HEK293T (cell line): ENCODE data around the gene HOXD11.

ENCODE experiments used
- CTCF ChIA-PET: fragments of 350-600 bp; formaldehyde crosslinking; extraction: SDS; loops from one replicate; lab custom pipeline; 2021; ENCODE audit warnings: antibody characterized with exemption, inconsistent platforms; lab: Yijun Ruan, JAX
- POLR2A ChIA-PET: fragments of 350-600 bp; formaldehyde crosslinking; extraction: SDS; loops from one replicate; lab custom pipeline; 2020; ENCODE audit warnings: antibody characterized with exemption, inconsistent platforms; lab: Yijun Ruan, JAX
- DNase-seq: peaks from one replicate; pipeline ENCODE4 v3.0.0; 2012; ENCODE audit warnings: mixed read lengths; ENCODE audit errors: extremely low spot score
- ARNT ChIP-seq: fragments of 450-650 bp; IDR thresholded peaks from 2 replicates; pipeline ENCODE4 v1.6.1; 2017; ENCODE audit warnings: mild to moderate bottlenecking
- BHLHE40 ChIP-seq: fragments of 450-650 bp; IDR thresholded peaks from 2 replicates; pipeline ENCODE4 v1.6.1; 2016; ENCODE audit warnings: mild to moderate bottlenecking, moderate library complexity, borderline replicate concordance
- CTBP1 ChIP-seq: fragments of 450-650 bp; IDR thresholded peaks from 2 replicates; pipeline ENCODE4 v1.6.1; 2016; ENCODE audit warnings: borderline replicate concordance
- ELF4 ChIP-seq: fragments of 450-650 bp; IDR thresholded peaks from 2 replicates; pipeline ENCODE4 v1.6.1; 2017; ENCODE audit warnings: antibody characterized with exemption
- FOXA1 ChIP-seq: fragments of 450-650 bp; IDR thresholded peaks from 2 replicates; pipeline ENCODE4 v1.6.1; 2016; ENCODE audit warnings: mild to moderate bottlenecking
- FOXK2 ChIP-seq: fragments of 450-650 bp; IDR thresholded peaks from 2 replicates; pipeline ENCODE4 v1.6.1; 2016; ENCODE audit warnings: mild to moderate bottlenecking
- FOXM1 ChIP-seq: fragments of 450-650 bp; IDR thresholded peaks from 2 replicates; pipeline ENCODE4 v1.6.1; 2017; ENCODE audit warnings: mild to moderate bottlenecking, borderline replicate concordance
- HDGF ChIP-seq: fragments of 450-650 bp; IDR thresholded peaks from 2 replicates; pipeline ENCODE4 v1.6.1; 2017; ENCODE audit warnings: antibody characterized with exemption, borderline replicate concordance
- L3MBTL2 ChIP-seq: fragments of 450-650 bp; conservative IDR thresholded peaks from 2 replicates; pipeline ENCODE4 v1.6.1; 2016; ENCODE audit warnings: mild to moderate bottlenecking
- LEF1 ChIP-seq: fragments of 450-650 bp; IDR thresholded peaks from 2 replicates; pipeline ENCODE4 v1.6.1; 2017; ENCODE audit warnings: mild to moderate bottlenecking, borderline replicate concordance
- NFRKB ChIP-seq: fragments of 450-650 bp; IDR thresholded peaks from 2 replicates; pipeline ENCODE4 v1.6.1; 2016; ENCODE audit warnings: mild to moderate bottlenecking, moderate library complexity
- PKNOX1 ChIP-seq: fragments of 450-650 bp; IDR thresholded peaks from 2 replicates; pipeline ENCODE4 v1.6.1; 2016
- SP1 ChIP-seq: fragments of 450-650 bp; IDR thresholded peaks from 2 replicates; pipeline ENCODE4 v1.6.1; 2017
- SUZ12 ChIP-seq: fragments of 450-650 bp; IDR thresholded peaks from 2 replicates; pipeline ENCODE4 v1.6.1; 2016; ENCODE audit warnings: mild to moderate bottlenecking
- TARDBP ChIP-seq: fragments of 450-650 bp; IDR thresholded peaks from 2 replicates; pipeline ENCODE4 v1.6.1; 2016
- ZNF384 ChIP-seq: fragments of 450-650 bp; IDR thresholded peaks from 2 replicates; pipeline ENCODE4 v1.6.1; 2016

Gene HOXD11

GRCh38 chr2:176076796-176077195, 30.3 kb upstream of the HOXD11 start:
- TF ChIP-seq SUZ12 (no peak), SP1 (no peak), CTBP1 (no peak), BHLHE40 (no peak), TARDBP (no peak), PKNOX1 (no peak), FOXA1 (no peak), ELF4 (no peak), FOXK2 (no peak), HDGF (no peak), ARNT (no peak), NFRKB (no peak), FOXM1 (no peak), ZNF384 (no peak), LEF1 (no peak), L3MBTL2 (no peak)
- no peak for DNase-seq
- CTCF ChIA-PET, result no interaction called here
- POLR2A ChIA-PET, result no interaction called here

- POLR2A ChIA-PET, result interaction anchor here (2.2 to 2.8 kb wide), 2 partner anchors 17 to 77 kb away, joined by 9 to 11 read pairs; partner anchors contain the start of gene LNPK
Observed at GRCh38 chr2:176078541-176079284, 28.4 kb upstream of the HOXD11 start.

GRCh38 chr2:176079285-176079830, 27.7 kb upstream of the HOXD11 start:
- DNase-seq, result no peak
- no peak for TF ChIP-seq FOXA1
- TF ChIP-seq SP1, result no peak
- no peak for TF ChIP-seq LEF1
- TF ChIP-seq FOXK2, result no peak
- TF ChIP-seq HDGF, result no peak
- no peak for TF ChIP-seq CTBP1
- no peak for TF ChIP-seq SUZ12
- TF ChIP-seq TARDBP, result no peak
- no peak for TF ChIP-seq ELF4
- ChIA-PET CTCF (interaction anchor here (0.5 to 1.9 kb wide), 7 partner anchors 10 to 1382 kb away, joined by 3 to 9 read pairs (median 5); no protein-coding TSS in a partner anchor), POLR2A (interaction anchor here (0.7 to 2.8 kb wide), 3 partner anchors 13 to 78 kb away, joined by 3 to 11 read pairs (median 9); partner anchors contain the start of genes HOXD13 and LNPK)

More at GRCh38 chr2:176078541-176079284, 28.4 kb upstream of the HOXD11 start:
- TF ChIP-seq BHLHE40 (no peak), TARDBP (no peak), HDGF (no peak), L3MBTL2 (no peak), ZNF384 (no peak), ARNT (no peak), FOXA1 (no peak), PKNOX1 (no peak), CTBP1 (no peak), NFRKB (no peak), FOXK2 (no peak), LEF1 (no peak), SUZ12 (no peak), ELF4 (no peak), FOXM1 (no peak), SP1 (no peak)
- DNase-seq, result no peak
- CTCF ChIA-PET, result interaction anchor here (0.7 to 1.9 kb wide), 5 partner anchors 17 to 1381 kb away, joined by 3 to 9 read pairs (median 5); no protein-coding TSS in a partner anchor

- ChIA-PET POLR2A (interaction anchor here (0.7 to 2.8 kb wide), 3 partner anchors 13 to 78 kb away, joined by 3 to 11 read pairs (median 9); partner anchors contain the start of genes HOXD13 and LNPK), CTCF (interaction anchor here (0.5 to 1.9 kb wide), 11 partner anchors 11 to 1383 kb away, joined by 3 to 9 read pairs (median 4); no protein-coding TSS in a partner anchor)
- DNase-seq, result peak; percentile 87
- TF ChIP-seq TARDBP (no peak), L3MBTL2 (no peak), ZNF384 (no peak)
Observed at GRCh38 chr2:176079831-176080539, 27.1 kb upstream of the HOXD11 start.

- CTCF ChIA-PET, result interaction anchor here (0.6 to 1.9 kb wide), 6 partner anchors 12 to 391 kb away, joined by 3 to 9 read pairs (median 4); no protein-coding TSS in a partner anchor
- DNase-seq, result no peak
- TF ChIP-seq NFRKB, result no peak
- TF ChIP-seq L3MBTL2, result peak; percentile 84
- TF ChIP-seq FOXK2, result no peak
- no peak for TF ChIP-seq ZNF384
- TF ChIP-seq PKNOX1, result no peak
- no peak for TF ChIP-seq SUZ12
- POLR2A ChIA-PET, result interaction anchor here (2.2 to 2.8 kb wide), 2 partner anchors 15 to 79 kb away, joined by 9 to 11 read pairs; partner anchors contain the start of gene LNPK
Observed at GRCh38 chr2:176080540-176081375, 26.3 kb upstream of the HOXD11 start.
